ENCODE results near the gene AIP. TPM values are rescaled to one million over a fixed set of nuclear protein-coding genes. Genes with fewer than 3 reads are reported as not detected.

AIP gene
- total and polyA plus RNA-seq, 2 of the 8 experiments (the other 6 are each of a cell fraction or from before 2014, with no cell fraction given), result 29.8 to 54.4 TPM

DNA sequence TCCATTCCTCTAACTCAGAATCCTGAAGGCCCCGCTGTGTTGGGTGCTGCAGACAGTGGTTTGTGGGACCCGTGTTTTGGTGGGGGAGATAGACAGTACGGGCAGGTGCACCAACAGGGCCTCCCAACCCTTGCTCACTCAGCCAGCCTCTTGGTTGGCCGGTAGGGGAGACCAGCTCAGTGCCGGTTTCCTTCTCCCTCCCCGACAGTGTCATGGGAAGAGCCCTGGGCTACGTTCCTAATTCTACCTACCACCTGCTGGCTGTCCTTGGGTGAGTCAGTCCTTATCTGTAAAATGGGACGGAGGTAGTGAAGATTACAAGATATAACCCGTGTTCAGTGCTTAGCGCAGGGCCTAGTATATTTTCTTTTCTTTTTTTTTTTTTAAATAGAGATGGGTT, 19.6 kb upstream of the AIP start:
- TF ChIP-seq EZH2 (IDR thresholded peaks at IDR 0.05; ENCODE audit: low read depth, low read length, severe bottlenecking), result no peak
- TF ChIP-seq RNF2 (IDR thresholded peaks at IDR 0.05; ENCODE audit: borderline replicate concordance, low read depth, low read length, missing control alignments, poor library complexity, severe bottlenecking), result no peak
- H2AK5ac ChIP-seq (ENCODE audit: low read depth, low read length), result no peak overlapping the region
- no peak overlapping the region for H3K18ac ChIP-seq (ENCODE audit: extremely low read depth, low read length)
- no peak overlapping the region for H4K8ac ChIP-seq (ENCODE audit: extremely low read depth, insufficient read depth, low read length)
- CTCF ChIA-PET (ENCODE audit: partially characterized antibody), result interaction anchor here (0.7 to 1.0 kb wide), 3 partner anchors 20 to 152 kb away, joined by 3 to 4 read pairs (median 3); partner anchors contain the start of gene CORO1B
- no peak overlapping the region for H4K91ac ChIP-seq (replicated peaks; ENCODE audit: insufficient read length, low read length)
- no peak overlapping the region for H2AFZ ChIP-seq (ENCODE audit: low read length)
- H3K4ac ChIP-seq (replicated peaks; ENCODE audit: insufficient read length, low read depth, low read length), result no peak overlapping the region
- H3K36me3 ChIP-seq (ENCODE audit: control insufficient read depth in 2 of 4, insufficient read depth in 4 of 4, low read length in 3 of 4), result no peaks in the 10 kb centered on the region
- WGBS, 2 experiments (ENCODE audit: extremely low coverage in 1 of 2, insufficient coverage in 1 of 2, insufficient read length in 1 of 2, insufficient replicate concordance in 2 of 2, low coverage in 1 of 2, low lambda C conversion rate in 2 of 2, missing lambda C conversion rate in 1 of 2), result 92% methylated on average over 7 of the region's 10 CpGs; no CpG with 5 or more reads in 1 of the 2 experiments
- FAIRE-seq (no peak), DNase-seq (ENCODE audit: low read depth in 1 of 2, low spot score in 2 of 2) (no peak)
- H3K79me2 ChIP-seq (ENCODE audit: control insufficient read depth in 1 of 2, insufficient read depth in 2 of 2, low read length in 2 of 2), result peaks cover 0 to 3% of the 10 kb centered on the region in 2 experiments; a peak in 2 of 4 replicates
- no peak overlapping the region for H2BK5ac ChIP-seq (ENCODE audit: low read depth, low read length)
- H3K23me2 ChIP-seq (ENCODE audit: low read depth, low read length), result peaks cover 6% of the 10 kb centered on the region
- H4K5ac ChIP-seq (ENCODE audit: insufficient read length, low read depth, low read length), result no peak overlapping the region
- no peak overlapping the region for H2BK12ac ChIP-seq (ENCODE audit: low read depth, low read length)
- peaks cover 2% of the 10 kb centered on the region for H3K79me1 ChIP-seq (ENCODE audit: low read depth, low read length)
- H3K9ac ChIP-seq (replicated peaks in 1 of 4; ENCODE audit: extremely low read depth in 1 of 4, low read depth in 3 of 4, low read length in 3 of 4), result no peak overlapping the region
- H3K56ac ChIP-seq (replicated peaks; ENCODE audit: insufficient read length, low read depth, low read length), result no peak overlapping the region
- POLR2A ChIA-PET (ENCODE audit: partially characterized antibody), result interaction anchor here (1.0 kb wide), 1 partner anchor 24 kb away, joined by 4 read pairs; no protein-coding TSS in a partner anchor
- no peak overlapping the region for H2BK20ac ChIP-seq (ENCODE audit: low read length)
- peaks cover 0 to 3% of the 10 kb centered on the region in 2 experiments for H4K20me1 ChIP-seq (replicated peaks in 1 of 2; ENCODE audit: control insufficient read depth in 1 of 2, insufficient read depth in 2 of 2, low read length in 2 of 2)
- H2BK15ac ChIP-seq (ENCODE audit: low read length), result no peak overlapping the region
- H3K27me3 ChIP-seq (replicated peaks in 1 of 4; ENCODE audit: control insufficient read depth in 3 of 4, extremely low read depth in 1 of 4, insufficient read depth in 3 of 4, low read length in 3 of 4), result no peaks in the 10 kb centered on the region
- no peak overlapping the region for H3K27ac ChIP-seq (ENCODE audit: low read depth, low read length)
- H3K4me2 ChIP-seq (ENCODE audit: insufficient read depth in 1 of 2, low read depth in 2 of 2, low read length in 2 of 2), result no peak overlapping the region
- no peak overlapping the region for H3K14ac ChIP-seq (ENCODE audit: insufficient read length)
- no peak overlapping the region for H2BK120ac ChIP-seq (replicated peaks; ENCODE audit: low read depth, low read length)
- H3K9me3 ChIP-seq (ENCODE audit: insufficient read depth in 2 of 2, low read depth in 1 of 2, low read length in 1 of 2), result no peaks in the 10 kb centered on the region
- peaks cover 2 to 12% (median 6%) of the 10 kb centered on the region in 4 experiments; a peak in 6 of 7 replicates for H3K4me1 ChIP-seq (replicated peaks in 1 of 4; ENCODE audit: control insufficient read depth in 3 of 4, insufficient read depth in 4 of 4, low read length in 3 of 4)
- no peak overlapping the region for H3K4me3 ChIP-seq (ENCODE audit: extremely low read depth in 1 of 4, insufficient read depth in 2 of 4, low read depth in 3 of 4, low read length in 4 of 4)
- no peak overlapping the region for H3K23ac ChIP-seq (ENCODE audit: insufficient read length)

Measured in H1 (cell line).